NCI-H446 (cell line): Measurements from ENCODE around the gene NKX2-3.

Experiments used
- DNase-seq, 2 experiments: peaks; one replicate each; lab custom pipeline; 2025; lab: John Stamatoyannopoulos, UW

NKX2-3 gene

DNA sequence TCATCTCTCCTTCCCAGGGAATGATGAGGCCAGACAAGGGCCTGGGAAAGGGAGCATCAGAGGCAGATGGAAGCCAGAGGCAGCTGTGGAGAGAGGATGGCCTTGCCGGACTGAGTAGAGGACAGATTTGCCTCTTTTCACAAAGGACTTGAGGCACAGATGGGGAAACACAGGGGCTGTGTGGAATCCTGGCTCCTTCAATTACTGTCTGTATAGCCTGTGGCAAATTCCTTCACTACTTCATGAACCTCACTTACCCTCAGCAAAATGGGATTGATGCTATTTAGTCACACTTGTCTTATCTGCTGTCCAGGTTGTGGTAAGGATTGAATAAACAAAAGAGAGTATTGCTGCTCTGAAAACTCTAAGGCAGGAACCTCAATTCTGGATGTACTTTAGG is 47.2 kb downstream of the NKX2-3 start:
- no peak for DNase-seq

- no peak for DNase-seq
Observed at GRCh38 chr10:99582255-99582770, 49.6 kb downstream of the NKX2-3 start.

DNA sequence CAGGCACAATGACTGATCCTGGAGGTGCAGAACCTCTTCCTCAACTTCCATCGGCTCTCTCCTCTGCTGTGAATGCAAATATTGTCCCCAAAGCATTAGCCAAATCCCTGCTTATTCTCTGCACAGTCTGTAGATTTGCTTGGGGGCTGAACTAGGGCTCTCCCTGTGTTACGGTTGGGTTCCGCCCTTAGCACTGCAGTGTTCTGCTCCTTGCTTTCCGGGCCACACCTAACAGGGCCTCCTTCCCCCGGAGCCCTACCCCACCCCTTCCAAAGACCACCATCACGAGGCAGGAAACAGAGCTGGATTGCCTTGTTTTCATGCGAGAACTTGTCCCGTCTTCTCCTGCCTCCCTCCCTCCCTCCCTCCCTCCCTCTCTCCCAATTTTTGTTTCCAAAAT is 50.9 kb downstream of the NKX2-3 start:
- no peak for DNase-seq
